ENCODE measurements around the gene CPSF4L.

CPSF4L gene

GRCh38 chr17:73227944-73228343 is 33.7 kb downstream of the CPSF4L start:
- Mint-ChIP-seq H3K4me3 (peak overlapping the region in 1 of 2 donors; percentile 56), H3K36me3 (ENCODE audit: insufficient read depth) (peaks cover 31% of the 10 kb centered on the region), H3K27ac (peak overlapping the region; percentile 80 to 82), H3K9me3 (no peaks in the 10 kb centered on the region), H3K27me3 (no peaks in the 10 kb centered on the region), H3K4me1 (ENCODE audit: low read depth in 2 of 2) (peaks cover 50 to 64% of the 10 kb centered on the region in 2 donors)
- ATAC-seq (replicated peaks) (no peak), DNase-seq (no peak)

- Mint-ChIP-seq H3K4me3 (peak overlapping the region; percentile 34 to 56), H3K4me1 (ENCODE audit: low read depth in 2 of 2) (peaks cover 48 to 63% of the 10 kb centered on the region in 2 donors), H3K9me3 (no peaks in the 10 kb centered on the region), H3K36me3 (ENCODE audit: insufficient read depth) (peaks cover 31% of the 10 kb centered on the region), H3K27me3 (no peaks in the 10 kb centered on the region), H3K27ac (peak overlapping the region; percentile 62 to 82)
- no peak for DNase-seq
- no peak for ATAC-seq (replicated peaks)
These were observed 34.3 kb downstream of the CPSF4L start for GRCh38 chr17:73227379-73227778.

- Mint-ChIP-seq H3K36me3 (ENCODE audit: insufficient read depth) (peaks cover 30% of the 10 kb centered on the region), H3K27ac (peak overlapping the region; percentile 62 to 82), H3K9me3 (no peaks in the 10 kb centered on the region), H3K4me1 (ENCODE audit: low read depth in 2 of 2) (peaks cover 48 to 63% of the 10 kb centered on the region in 2 donors), H3K4me3 (peak overlapping the region; percentile 34 to 56), H3K27me3 (no peaks in the 10 kb centered on the region)
- ATAC-seq (replicated peaks) (no peak), DNase-seq (no peak)
These were observed 35.0 kb downstream of the CPSF4L start for GRCh38 chr17:73226556-73227172.

- ATAC-seq (replicated peaks), result no peak
- Mint-ChIP-seq H3K4me3 (no peak overlapping the region), H3K27me3 (no peaks in the 10 kb centered on the region), H3K36me3 (ENCODE audit: insufficient read depth) (peaks cover 29% of the 10 kb centered on the region), H3K9me3 (no peaks in the 10 kb centered on the region), H3K27ac (peak overlapping the region; percentile 63 to 78), H3K4me1 (ENCODE audit: low read depth in 2 of 2) (peaks cover 37 to 47% of the 10 kb centered on the region in 2 donors)
- DNase-seq, result no peak
These were observed 36.9 kb downstream of the CPSF4L start for GRCh38 chr17:73224663-73225305.

GRCh38 chr17:73224237-73224636 is 37.4 kb downstream of the CPSF4L start:
- no peak for ATAC-seq (replicated peaks)
- no peak overlapping the region for H3K4me3 Mint-ChIP-seq
- H3K4me1 Mint-ChIP-seq (ENCODE audit: low read depth in 2 of 2), result peaks cover 33 to 44% of the 10 kb centered on the region in 2 donors
- H3K36me3 Mint-ChIP-seq (ENCODE audit: insufficient read depth), result peaks cover 31% of the 10 kb centered on the region
- no peaks in the 10 kb centered on the region for H3K9me3 Mint-ChIP-seq
- no peak for DNase-seq
- peak overlapping the region; percentile 78 to 88 for H3K27ac Mint-ChIP-seq
- H3K27me3 Mint-ChIP-seq, result no peaks in the 10 kb centered on the region

- H3K4me3 Mint-ChIP-seq, result no peak overlapping the region
These were observed 38.0 kb downstream of the CPSF4L start for GRCh38 chr17:73223626-73224230.

GRCh38 chr17:73215447-73215846 is 46.2 kb downstream of the CPSF4L start:
- ATAC-seq (replicated peaks) (no peak), DNase-seq (no peak)
- Mint-ChIP-seq H3K36me3 (ENCODE audit: insufficient read depth) (peaks cover 18% of the 10 kb centered on the region), H3K27me3 (no peaks in the 10 kb centered on the region), H3K4me1 (ENCODE audit: low read depth in 2 of 2) (peaks cover 16 to 36% of the 10 kb centered on the region in 2 donors), H3K4me3 (no peak overlapping the region), H3K27ac (peak overlapping the region in 1 of 2 donors; percentile 82), H3K9me3 (no peaks in the 10 kb centered on the region)

More at GRCh38 chr17:73223626-73224230, 38.0 kb downstream of the CPSF4L start:
- ATAC-seq (replicated peaks), result no peak
- Mint-ChIP-seq H3K4me1 (ENCODE audit: low read depth in 2 of 2) (peaks cover 28 to 41% of the 10 kb centered on the region in 2 donors), H3K36me3 (ENCODE audit: insufficient read depth) (peaks cover 36% of the 10 kb centered on the region), H3K27me3 (no peaks in the 10 kb centered on the region), H3K27ac (peak overlapping the region; percentile 56 to 88), H3K9me3 (no peaks in the 10 kb centered on the region)
- DNase-seq, result no peak

DNA sequence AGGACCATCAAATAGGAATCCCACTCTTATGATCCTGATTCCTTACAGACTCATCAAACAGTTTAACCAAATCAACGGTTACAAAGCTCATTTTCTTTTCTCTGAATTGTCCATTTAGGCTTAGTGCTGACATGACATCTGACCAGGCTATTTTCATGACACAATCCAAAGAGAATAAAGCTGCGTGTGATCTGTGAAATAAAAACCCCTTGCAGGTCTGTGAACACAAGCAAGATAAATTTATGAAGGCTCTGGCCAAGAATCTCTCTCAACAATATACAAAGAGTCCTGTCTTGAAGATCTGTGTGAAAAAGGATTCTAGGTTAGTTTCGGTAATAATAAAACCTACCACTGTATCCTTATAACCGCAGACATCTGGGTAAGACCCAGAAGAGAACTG is 46.8 kb downstream of the CPSF4L start:
- ATAC-seq (replicated peaks) (no peak), DNase-seq (no peak)
- Mint-ChIP-seq H3K36me3 (ENCODE audit: insufficient read depth) (peaks cover 18% of the 10 kb centered on the region), H3K9me3 (no peaks in the 10 kb centered on the region), H3K4me3 (no peak overlapping the region), H3K4me1 (ENCODE audit: low read depth in 2 of 2) (peaks cover 13 to 36% of the 10 kb centered on the region in 2 donors), H3K27me3 (no peaks in the 10 kb centered on the region), H3K27ac (peak overlapping the region in 1 of 2 donors; percentile 82)

GRCh38 chr17:73214008-73214407 is 47.7 kb downstream of the CPSF4L start:
- H3K9me3 Mint-ChIP-seq, result no peaks in the 10 kb centered on the region
- H3K4me1 Mint-ChIP-seq (ENCODE audit: low read depth in 2 of 2), result peaks cover 13 to 33% of the 10 kb centered on the region in 2 donors
- H3K27me3 Mint-ChIP-seq, result no peaks in the 10 kb centered on the region
- DNase-seq (no peak), ATAC-seq (replicated peaks) (no peak)
- peaks cover 20% of the 10 kb centered on the region for H3K36me3 Mint-ChIP-seq (ENCODE audit: insufficient read depth)
- H3K4me3 Mint-ChIP-seq, result no peak overlapping the region
- no peak overlapping the region for H3K27ac Mint-ChIP-seq

DNA sequence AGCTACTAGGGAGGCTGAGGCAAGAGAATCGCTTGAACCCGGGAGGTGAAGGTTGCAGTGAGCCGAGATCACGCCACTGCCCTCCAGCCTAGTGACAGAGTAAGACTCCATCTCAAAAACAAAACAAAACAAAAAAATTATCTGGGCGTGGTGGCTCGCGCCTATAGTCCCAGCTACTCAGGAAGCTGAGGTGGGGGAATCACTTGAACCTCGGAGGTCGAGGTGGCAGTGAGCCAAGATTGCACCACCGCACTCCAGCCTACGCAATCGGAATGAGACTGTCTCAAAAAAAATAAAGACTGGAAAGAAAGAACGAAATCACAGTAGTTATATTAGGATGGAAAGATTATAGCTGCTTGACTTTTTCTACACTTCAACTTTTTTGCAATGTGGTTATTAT is 49.9 kb downstream of the CPSF4L start:
- H3K36me3 Mint-ChIP-seq (ENCODE audit: insufficient read depth), result peaks cover 28% of the 10 kb centered on the region
- peak; percentile 93 for ATAC-seq (replicated peaks)
- H3K27me3 Mint-ChIP-seq, result no peaks in the 10 kb centered on the region
- DNase-seq, result peak; percentile 66 to 70 (median 68)
- peak overlapping the region; percentile 59 to 60 for H3K4me3 Mint-ChIP-seq
- peak overlapping the region; percentile 85 to 86 for H3K27ac Mint-ChIP-seq
- H3K9me3 Mint-ChIP-seq, result no peaks in the 10 kb centered on the region
- H3K4me1 Mint-ChIP-seq (ENCODE audit: low read depth in 2 of 2), result peaks cover 16 to 38% of the 10 kb centered on the region in 2 donors

DNA sequence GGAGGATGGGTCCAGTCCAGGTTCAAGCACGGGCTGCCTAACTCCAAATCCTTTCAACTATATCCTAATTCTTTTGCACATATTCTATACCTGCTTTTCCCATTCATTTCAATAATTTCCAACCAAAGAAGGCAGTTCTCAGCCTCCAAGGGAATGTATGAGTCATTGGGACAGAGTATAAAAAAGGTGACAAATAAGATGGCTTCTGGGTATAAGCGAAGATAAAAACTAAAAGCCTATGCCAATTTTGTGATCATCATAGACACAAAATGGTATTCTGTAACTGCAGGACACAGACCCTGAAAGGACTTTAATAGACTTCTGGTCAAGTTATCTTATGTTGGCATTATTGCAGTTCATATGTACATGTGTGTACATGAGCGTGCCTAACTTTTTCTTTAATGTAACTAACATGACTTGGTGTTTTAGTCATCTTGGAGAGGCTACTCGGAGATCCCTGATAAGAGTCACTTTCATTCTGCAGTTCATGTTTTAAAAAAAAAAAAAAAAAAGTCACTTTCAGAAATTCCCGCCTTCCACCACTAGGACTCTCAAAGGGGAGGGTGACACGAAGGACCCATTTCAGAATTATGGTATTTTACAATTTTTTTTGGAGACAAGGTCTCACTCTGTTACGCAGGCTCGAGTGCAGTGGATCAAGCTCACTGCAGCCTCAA is 51.5 kb downstream of the CPSF4L start:
- no peak for DNase-seq
- H3K27ac Mint-ChIP-seq, result peak overlapping the region in 1 of 2 donors; percentile 32
- no peaks in the 10 kb centered on the region for H3K9me3 Mint-ChIP-seq
- ATAC-seq (replicated peaks), result no peak
- no peaks in the 10 kb centered on the region for H3K27me3 Mint-ChIP-seq
- no peak overlapping the region for H3K4me3 Mint-ChIP-seq
- peaks cover 4 to 23% of the 10 kb centered on the region in 2 donors for H3K4me1 Mint-ChIP-seq (ENCODE audit: low read depth in 2 of 2)
- peaks cover 40% of the 10 kb centered on the region for H3K36me3 Mint-ChIP-seq (ENCODE audit: insufficient read depth)

GRCh38 chr17:73209436-73209835 is 52.2 kb downstream of the CPSF4L start:
- Mint-ChIP-seq H3K4me3 (no peak overlapping the region), H3K27ac (peak overlapping the region in 1 of 2 donors; percentile 32), H3K9me3 (no peaks in the 10 kb centered on the region), H3K27me3 (no peaks in the 10 kb centered on the region), H3K4me1 (ENCODE audit: low read depth in 2 of 2) (peaks cover 4 to 19% of the 10 kb centered on the region in 2 donors), H3K36me3 (ENCODE audit: insufficient read depth) (peaks cover 46% of the 10 kb centered on the region)
- no peak for ATAC-seq (replicated peaks)
- no peak for DNase-seq

GRCh38 chr17:73208139-73208827 is 53.4 kb downstream of the CPSF4L start:
- DNase-seq (no peak), ATAC-seq (replicated peaks) (no peak)
- no peaks in the 10 kb centered on the region for H3K27me3 Mint-ChIP-seq
- no peak overlapping the region for H3K4me3 Mint-ChIP-seq
- H3K27ac Mint-ChIP-seq, result peak overlapping the region; percentile 26 to 79
- peaks cover 8 to 15% of the 10 kb centered on the region in 2 donors for H3K4me1 Mint-ChIP-seq (ENCODE audit: low read depth in 2 of 2)
- no peaks in the 10 kb centered on the region for H3K9me3 Mint-ChIP-seq
- peaks cover 58% of the 10 kb centered on the region for H3K36me3 Mint-ChIP-seq (ENCODE audit: insufficient read depth)
